Left ventricle myocardium inferior (tissue), 1 donor: ENCODE results near the gene FOXP4. TPM values are rescaled to one million over a fixed set of nuclear protein-coding genes. Genes with fewer than 3 reads are reported as not detected.
A peak's percentile ranks its signal among the peaks of the same experiment; 100 is the strongest.

ENCODE experiments used
- DNase-seq: peaks from one replicate; pipeline ENCODE4 v3.0.0-alpha.2; 2020
- H3K27ac ChIP-seq: fragments of 200-600 bp; replicated peaks from 2 replicates; pipeline ENCODE4 v1.8.0; 2021
- H3K27me3 ChIP-seq: fragments of 200-600 bp; 2 replicates; pipeline ENCODE4 v1.8.0; 2021; ENCODE audit warnings: low read depth
- H3K36me3 ChIP-seq: fragments of 200-600 bp; 2 replicates; pipeline ENCODE4 v1.8.0; 2021
- H3K4me1 ChIP-seq: fragments of 200-600 bp; 2 replicates; pipeline ENCODE4 v1.8.0; 2021
- H3K4me3 ChIP-seq: fragments of 200-600 bp; 2 replicates; pipeline ENCODE4 v1.8.0; 2021; ENCODE audit warnings: mild to moderate bottlenecking, moderate library complexity
- H3K9me3 ChIP-seq: fragments of 200-600 bp; replicated peaks from 2 replicates; pipeline ENCODE4 v1.8.0; 2021
- intact Hi-C: fragments of 100-400 bp; cut with micrococcal nuclease; formaldehyde crosslinking; loops from one replicate; pipeline ENCODE4 v1.11.0; 2022
- total RNA-seq: library from RNA; stranded (reverse); fragmentation: NEBNext Ultra II Directional; extraction: Animal tissue kit (Norgen Biotek cat#: 25700); gene quantifications from one replicate; pipeline ENCODE4 v1.2.1, GENCODE V29; 2021
- TF ChIP-seq, protein P1 (sequence below): fragments of 200-600 bp; IDR thresholded peaks from 2 replicates; pipeline ENCODE4 v1.8.0; 2021; ENCODE audit warnings: antibody characterized with exemption, mild to moderate bottlenecking, borderline replicate concordance
- donor health status: DM: no; HTN: yes; CAD: no; lungs with severe emphysema.

The FOXP4 gene
- total RNA-seq, 1 donor from 2014 or later = 15.0 TPM

DNA sequence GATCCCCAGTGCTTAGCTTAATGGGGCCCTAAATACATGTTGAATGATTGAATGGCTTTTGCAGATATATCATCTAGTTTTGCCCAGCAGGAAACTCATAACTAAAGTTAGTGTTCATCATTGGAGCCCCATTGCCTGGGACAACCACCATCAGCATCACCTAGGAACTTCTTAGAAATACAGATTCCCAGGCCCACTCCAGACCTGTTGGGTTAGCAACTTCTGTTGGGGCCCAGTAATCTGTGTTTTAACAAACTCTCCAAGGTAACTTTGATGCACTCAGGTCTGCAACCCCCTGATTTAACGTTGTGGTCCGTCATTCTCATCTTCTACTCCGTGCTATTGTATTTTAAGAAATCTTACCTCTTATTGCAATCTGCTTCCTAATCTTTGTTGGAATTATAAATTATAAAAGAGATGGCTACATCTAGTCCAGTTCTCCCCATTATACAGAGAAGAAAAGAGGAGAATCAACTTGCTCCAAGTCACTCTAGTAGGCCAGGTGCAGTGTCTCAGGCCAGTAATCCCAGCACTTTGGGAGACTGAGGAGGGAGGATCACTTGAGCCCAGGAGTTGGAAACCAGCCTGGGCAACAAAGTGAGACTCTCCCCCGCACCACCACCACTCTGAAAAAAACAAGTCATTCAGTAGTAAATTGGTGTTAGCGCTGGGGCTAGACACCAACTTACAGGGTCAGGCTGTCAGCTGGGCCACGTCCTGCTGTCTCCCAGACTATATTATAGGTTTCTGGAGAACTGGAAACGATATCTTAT is 13.7 kb downstream of the FOXP4 start:
- TF ChIP-seq, protein P1, sequence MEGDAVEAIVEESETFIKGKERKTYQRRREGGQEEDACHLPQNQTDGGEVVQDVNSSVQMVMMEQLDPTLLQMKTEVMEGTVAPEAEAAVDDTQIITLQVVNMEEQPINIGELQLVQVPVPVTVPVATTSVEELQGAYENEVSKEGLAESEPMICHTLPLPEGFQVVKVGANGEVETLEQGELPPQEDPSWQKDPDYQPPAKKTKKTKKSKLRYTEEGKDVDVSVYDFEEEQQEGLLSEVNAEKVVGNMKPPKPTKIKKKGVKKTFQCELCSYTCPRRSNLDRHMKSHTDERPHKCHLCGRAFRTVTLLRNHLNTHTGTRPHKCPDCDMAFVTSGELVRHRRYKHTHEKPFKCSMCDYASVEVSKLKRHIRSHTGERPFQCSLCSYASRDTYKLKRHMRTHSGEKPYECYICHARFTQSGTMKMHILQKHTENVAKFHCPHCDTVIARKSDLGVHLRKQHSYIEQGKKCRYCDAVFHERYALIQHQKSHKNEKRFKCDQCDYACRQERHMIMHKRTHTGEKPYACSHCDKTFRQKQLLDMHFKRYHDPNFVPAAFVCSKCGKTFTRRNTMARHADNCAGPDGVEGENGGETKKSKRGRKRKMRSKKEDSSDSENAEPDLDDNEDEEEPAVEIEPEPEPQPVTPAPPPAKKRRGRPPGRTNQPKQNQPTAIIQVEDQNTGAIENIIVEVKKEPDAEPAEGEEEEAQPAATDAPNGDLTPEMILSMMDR = no peak
- Histone ChIP-seq H3K9me3 (no peaks in the 10 kb centered on the region), H3K27ac (peak overlapping the region; percentile 76), H3K4me3 (peak overlapping the region; percentile 66), H3K36me3 (no peaks in the 10 kb centered on the region), H3K4me1 (peaks cover 39% of the 10 kb centered on the region), H3K27me3 (no peaks in the 10 kb centered on the region)
- DNase-seq = no peak
- intact Hi-C loops = no loop called here

DNA sequence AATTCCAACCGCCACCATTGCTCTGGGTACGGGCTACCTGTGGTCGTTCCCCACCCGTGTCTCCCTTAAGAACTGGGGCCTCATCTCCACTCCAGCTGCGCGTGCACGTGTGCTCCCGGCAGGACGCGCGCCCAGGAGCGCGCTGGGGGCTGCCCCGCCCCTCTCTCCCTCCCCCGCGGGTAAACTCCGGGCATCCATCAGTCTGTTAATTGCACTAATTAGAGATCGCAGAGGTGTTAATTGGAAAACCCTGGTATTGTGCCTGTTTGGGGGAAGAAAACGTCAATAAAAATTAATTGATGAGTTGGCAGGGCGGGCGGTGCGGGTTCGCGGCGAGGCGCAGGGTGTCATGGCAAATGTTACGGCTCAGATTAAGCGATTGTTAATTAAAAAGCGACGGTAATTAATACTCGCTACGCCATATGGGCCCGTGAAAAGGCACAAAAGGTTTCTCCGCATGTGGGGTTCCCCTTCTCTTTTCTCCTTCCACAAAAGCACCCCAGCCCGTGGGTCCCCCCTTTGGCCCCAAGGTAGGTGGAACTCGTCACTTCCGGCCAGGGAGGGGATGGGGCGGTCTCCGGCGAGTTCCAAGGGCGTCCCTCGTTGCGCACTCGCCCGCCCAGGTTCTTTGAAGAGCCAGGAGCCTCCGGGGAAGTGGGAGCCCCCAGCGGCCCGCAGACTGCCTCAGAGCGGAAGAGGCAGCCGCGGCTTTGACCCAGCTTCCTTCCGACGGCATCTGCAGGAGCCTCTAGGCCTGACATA is 14.4 kb downstream of the FOXP4 start:
- H3K4me3 ChIP-seq = peak overlapping the region; percentile 66
- peak overlapping the region; percentile 76 for H3K27ac ChIP-seq
- intact Hi-C loops = no loop called here

DNA sequence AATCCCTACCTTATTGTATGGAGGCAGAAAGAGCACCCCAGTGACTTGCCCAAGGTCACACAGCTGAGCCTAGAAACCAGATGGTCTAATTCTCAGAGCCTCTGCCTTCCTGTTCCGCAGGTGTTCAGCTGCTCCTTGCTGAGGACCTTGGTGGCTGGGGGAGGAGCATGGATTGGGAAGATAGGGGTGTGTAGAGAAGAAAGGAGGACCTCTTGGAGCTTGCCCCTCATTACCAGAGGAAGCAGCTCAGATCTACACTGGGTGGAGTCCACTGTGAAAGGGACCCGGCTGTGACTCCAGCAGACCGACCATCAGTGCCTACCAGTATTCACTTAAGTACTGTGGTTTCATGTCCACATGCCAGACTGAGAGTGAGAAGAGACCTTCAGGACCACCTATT is 15.2 kb downstream of the FOXP4 start:
- Histone ChIP-seq H3K4me1 (peaks cover 42% of the 10 kb centered on the region), H3K27ac (peak overlapping the region; percentile 76), H3K4me3 (peak overlapping the region; percentile 66), H3K36me3 (peaks cover 9% of the 10 kb centered on the region), H3K9me3 (no peaks in the 10 kb centered on the region), H3K27me3 (no peaks in the 10 kb centered on the region)
- intact Hi-C loops = no loop called here
- TF ChIP-seq, protein P1 = no peak
- no peak for DNase-seq

More for the DNA sequence above, 14.4 kb downstream of the FOXP4 start:
- DNase-seq = peak; percentile 73
- Histone ChIP-seq H3K36me3 (peaks cover under 1% of the 10 kb centered on the region), H3K4me1 (peaks cover 39% of the 10 kb centered on the region), H3K27me3 (no peaks in the 10 kb centered on the region), H3K9me3 (no peaks in the 10 kb centered on the region)
- TF ChIP-seq, protein P1 = no peak

DNA sequence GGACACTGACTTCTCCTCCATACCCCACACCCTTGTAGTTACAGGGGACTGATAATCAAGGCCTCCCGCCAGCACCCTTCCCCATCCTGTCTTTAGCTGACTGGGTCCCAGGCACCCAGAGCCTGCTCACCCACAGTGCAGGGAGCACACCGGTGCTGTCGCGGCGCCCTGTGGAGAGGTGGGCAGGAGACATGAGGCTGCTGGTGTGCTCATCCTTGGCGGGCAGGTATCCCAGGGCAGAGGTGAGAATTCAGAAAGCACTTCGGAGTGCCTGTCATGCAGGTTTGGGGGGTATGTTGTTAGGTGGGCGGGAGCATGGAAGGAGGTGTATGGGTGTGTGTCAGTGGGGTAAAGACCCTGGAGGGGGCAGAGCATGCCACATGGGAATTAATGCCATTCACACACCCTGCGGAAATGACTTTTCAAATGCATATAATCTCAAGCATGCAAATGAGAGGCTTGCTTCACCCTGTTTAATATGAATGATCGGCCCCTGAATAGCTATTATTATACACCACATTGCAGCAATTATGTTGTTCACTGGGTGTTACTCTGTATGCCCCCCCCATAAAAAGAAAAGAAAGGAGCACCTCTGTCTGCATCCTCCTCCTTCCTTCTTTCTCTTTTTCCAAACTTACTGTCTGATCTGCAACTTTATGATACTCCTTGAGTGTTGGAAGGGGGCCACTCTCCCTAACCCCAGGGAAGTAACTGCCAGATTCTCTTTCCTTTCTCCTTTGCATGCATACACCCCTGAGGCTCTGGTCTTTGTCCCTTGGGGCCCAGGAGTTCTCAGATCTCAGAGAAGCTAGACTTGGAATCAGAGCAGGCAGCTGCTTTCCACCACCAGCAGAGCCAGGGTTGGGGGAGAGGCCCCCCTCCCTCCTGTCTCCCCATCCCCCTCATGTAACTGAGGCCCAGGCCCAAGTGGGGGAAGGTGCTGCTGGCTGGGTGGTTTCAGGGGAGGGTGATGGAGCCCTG is 16.0 kb downstream of the FOXP4 start:
- intact Hi-C loops = no loop called here
- Histone ChIP-seq H3K27ac (peak overlapping the region; percentile 76), H3K4me1 (peaks cover 50% of the 10 kb centered on the region), H3K27me3 (no peaks in the 10 kb centered on the region), H3K36me3 (peaks cover 13% of the 10 kb centered on the region), H3K4me3 (no peak overlapping the region), H3K9me3 (no peaks in the 10 kb centered on the region)
- TF ChIP-seq, protein P1 = no peak
- no peak for DNase-seq

DNA sequence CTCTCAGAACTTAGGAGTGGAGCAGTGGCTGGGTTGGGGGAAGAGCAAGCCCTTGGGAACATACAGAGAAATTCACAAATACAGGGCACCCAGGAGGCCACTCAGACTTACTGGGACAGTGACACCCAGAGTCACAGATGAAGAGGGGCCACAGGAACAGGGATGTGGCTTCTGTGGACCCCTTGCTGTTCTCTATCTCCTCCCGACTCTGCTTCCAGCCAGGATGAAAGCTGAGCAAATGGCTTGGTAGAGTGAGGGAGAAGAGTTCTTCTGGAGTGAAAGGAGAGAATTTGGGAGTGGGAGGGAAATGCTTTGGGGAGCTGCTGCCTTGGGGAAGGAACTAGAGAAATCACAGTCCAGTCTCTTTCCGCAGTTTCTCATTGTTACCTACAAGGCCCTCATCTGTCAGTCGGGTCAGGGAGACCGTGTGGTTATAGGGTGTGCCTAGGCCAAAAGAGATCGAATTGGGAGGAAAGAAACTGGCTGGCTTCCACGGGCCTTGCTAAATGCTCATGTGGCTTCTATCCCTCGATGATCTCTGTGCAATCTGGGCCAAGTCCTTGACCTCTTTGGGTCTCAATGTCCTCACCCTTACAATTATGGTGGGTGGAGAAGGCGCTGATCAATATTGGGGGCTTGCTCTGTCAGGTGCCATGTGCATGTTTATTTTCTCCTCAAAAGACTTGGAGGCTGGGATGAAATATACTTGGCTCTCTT is 17.0 kb downstream of the FOXP4 start:
- Histone ChIP-seq H3K4me3 (no peak overlapping the region), H3K4me1 (peaks cover 55% of the 10 kb centered on the region), H3K27me3 (no peaks in the 10 kb centered on the region), H3K27ac (no peak overlapping the region), H3K9me3 (no peaks in the 10 kb centered on the region), H3K36me3 (peaks cover 13% of the 10 kb centered on the region)
- TF ChIP-seq, protein P1 = no peak
- intact Hi-C loops = no loop called here
- no peak for DNase-seq
